ENCODE measurements around the gene SLC11A1.

SLC11A1 gene

GRCh38 chr2:218404351-218405085 lies 22.4 kb downstream of the SLC11A1 start:
- peaks cover 23 to 52% (median 40%) of the 10 kb centered on the region in 3 donors for H3K36me3 ChIP-seq
- TF ChIP-seq, protein P1, sequence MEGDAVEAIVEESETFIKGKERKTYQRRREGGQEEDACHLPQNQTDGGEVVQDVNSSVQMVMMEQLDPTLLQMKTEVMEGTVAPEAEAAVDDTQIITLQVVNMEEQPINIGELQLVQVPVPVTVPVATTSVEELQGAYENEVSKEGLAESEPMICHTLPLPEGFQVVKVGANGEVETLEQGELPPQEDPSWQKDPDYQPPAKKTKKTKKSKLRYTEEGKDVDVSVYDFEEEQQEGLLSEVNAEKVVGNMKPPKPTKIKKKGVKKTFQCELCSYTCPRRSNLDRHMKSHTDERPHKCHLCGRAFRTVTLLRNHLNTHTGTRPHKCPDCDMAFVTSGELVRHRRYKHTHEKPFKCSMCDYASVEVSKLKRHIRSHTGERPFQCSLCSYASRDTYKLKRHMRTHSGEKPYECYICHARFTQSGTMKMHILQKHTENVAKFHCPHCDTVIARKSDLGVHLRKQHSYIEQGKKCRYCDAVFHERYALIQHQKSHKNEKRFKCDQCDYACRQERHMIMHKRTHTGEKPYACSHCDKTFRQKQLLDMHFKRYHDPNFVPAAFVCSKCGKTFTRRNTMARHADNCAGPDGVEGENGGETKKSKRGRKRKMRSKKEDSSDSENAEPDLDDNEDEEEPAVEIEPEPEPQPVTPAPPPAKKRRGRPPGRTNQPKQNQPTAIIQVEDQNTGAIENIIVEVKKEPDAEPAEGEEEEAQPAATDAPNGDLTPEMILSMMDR (IDR thresholded peaks at IDR 0.05) = no peak
- H3K4me1 ChIP-seq = peaks cover 0 to 64% (median 53%) of the 10 kb centered on the region in 4 donors
- peak overlapping the region; percentile 80 to 89 for H3K27ac ChIP-seq
- no peaks in the 10 kb centered on the region for H3K9me3 ChIP-seq
- H3K4me3 ChIP-seq = no peak overlapping the region
- DNase-seq = no peak
- no peaks in the 10 kb centered on the region for H3K27me3 ChIP-seq
- intact Hi-C loops (cut with DNase I; ENCODE audit: low total_unique reads) = loop anchor here (5.0 kb wide), 1 partner anchor 63 kb away; no protein-coding TSS in a partner anchor

DNA sequence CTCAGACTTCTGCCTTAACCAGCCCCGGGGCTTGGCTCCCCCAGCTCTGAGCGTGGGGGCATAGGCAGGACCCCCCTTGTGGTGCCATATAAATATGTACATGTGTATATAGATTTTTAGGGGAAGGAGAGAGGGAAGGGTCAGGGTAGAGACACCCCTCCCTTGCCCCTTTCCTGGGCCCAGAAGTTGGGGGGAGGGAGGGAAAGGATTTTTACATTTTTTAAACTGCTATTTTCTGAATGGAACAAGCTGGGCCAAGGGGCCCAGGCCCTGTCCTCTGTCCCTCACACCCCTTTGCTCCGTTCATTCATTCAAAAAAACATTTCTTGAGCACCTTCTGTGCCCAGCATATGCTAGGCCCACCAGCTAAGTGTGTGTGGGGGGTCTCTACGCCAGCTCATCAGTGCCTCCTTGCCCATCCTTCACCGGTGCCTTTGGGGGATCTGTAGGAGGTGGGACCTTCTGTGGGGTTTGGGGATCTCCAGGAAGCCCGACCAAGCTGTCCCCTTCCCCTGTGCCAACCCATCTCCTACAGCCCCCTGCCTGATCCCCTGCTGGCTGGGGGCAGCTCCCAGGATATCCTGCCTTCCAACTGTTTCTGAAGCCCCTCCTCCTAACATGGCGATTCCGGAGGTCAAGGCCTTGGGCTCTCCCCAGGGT lies 23.1 kb downstream of the SLC11A1 start:
- Histone ChIP-seq H3K4me3 (peak overlapping the region in 1 of 2 donors; percentile 55), H3K9me3 (no peaks in the 10 kb centered on the region), H3K4me1 (peaks cover 0 to 64% (median 53%) of the 10 kb centered on the region in 4 donors), H3K27me3 (no peaks in the 10 kb centered on the region), H3K27ac (peak overlapping the region; percentile 80 to 89), H3K36me3 (peaks cover 23 to 46% (median 40%) of the 10 kb centered on the region in 3 donors)
- no peak for DNase-seq
- TF ChIP-seq, protein P1 (IDR thresholded peaks at IDR 0.05) = no peak
- intact Hi-C loops (cut with DNase I; ENCODE audit: low total_unique reads) = loop anchor here (5.0 kb wide), 1 partner anchor 62 kb away; no protein-coding TSS in a partner anchor

DNA sequence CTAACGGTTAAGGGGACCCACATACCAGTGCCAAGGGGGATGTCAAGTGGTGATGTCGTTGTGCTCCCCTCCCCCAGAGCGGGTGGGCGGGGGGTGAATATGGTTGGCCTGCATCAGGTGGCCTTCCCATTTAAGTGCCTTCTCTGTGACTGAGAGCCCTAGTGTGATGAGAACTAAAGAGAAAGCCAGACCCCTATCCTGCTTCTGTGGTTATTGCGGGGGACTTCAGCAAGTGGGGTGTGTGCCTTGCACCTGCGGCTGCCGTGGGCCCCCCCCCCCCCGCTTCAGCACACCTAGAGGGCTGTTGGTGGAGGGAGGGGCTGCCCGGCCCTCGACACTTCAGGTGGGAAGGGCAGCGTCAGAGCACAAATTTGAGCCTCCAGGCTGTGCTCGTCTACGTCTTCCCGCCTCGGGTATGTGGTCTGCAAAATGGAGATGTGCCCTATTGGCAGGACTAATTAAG lies 23.7 kb downstream of the SLC11A1 start:
- Histone ChIP-seq H3K27me3 (no peaks in the 10 kb centered on the region), H3K27ac (peak overlapping the region; percentile 80 to 89), H3K4me1 (peaks cover 0 to 64% (median 51%) of the 10 kb centered on the region in 4 donors), H3K36me3 (peaks cover 23 to 43% (median 40%) of the 10 kb centered on the region in 3 donors), H3K4me3 (peak overlapping the region; percentile 34 to 55), H3K9me3 (no peaks in the 10 kb centered on the region)
- peak; percentile 50 to 79 for DNase-seq
- TF ChIP-seq, protein P1 (IDR thresholded peaks at IDR 0.05) = no peak
- intact Hi-C loops (cut with DNase I; ENCODE audit: low total_unique reads) = loop anchor here (5.0 kb wide), 1 partner anchor 62 kb away; no protein-coding TSS in a partner anchor

GRCh38 chr2:218406209-218406948 lies 24.3 kb downstream of the SLC11A1 start:
- Histone ChIP-seq H3K27me3 (no peaks in the 10 kb centered on the region), H3K27ac (peak overlapping the region; percentile 80 to 89), H3K4me1 (peaks cover 0 to 58% (median 46%) of the 10 kb centered on the region in 4 donors), H3K9me3 (no peaks in the 10 kb centered on the region), H3K4me3 (peak overlapping the region; percentile 48 to 55), H3K36me3 (peaks cover 23 to 41% (median 36%) of the 10 kb centered on the region in 3 donors)
- TF ChIP-seq, protein P1 (IDR thresholded peaks at IDR 0.05) = peak; percentile 81
- DNase-seq = peak; percentile 96 to 98
- intact Hi-C loops (cut with DNase I; ENCODE audit: low total_unique reads) = loop anchor here (5.0 kb wide), 1 partner anchor 61 kb away; no protein-coding TSS in a partner anchor
